Activated T-cell treated with anti-CD3 and anti-CD28 coated beads, Interleukin-2, amount 50 U/mL, for 24 hours (primary cell): ENCODE results near the gene SKOR2.

Source experiments
- DNase-seq: peaks from one replicate; pipeline ENCODE4 v3.0.0-alpha.2; 2020
- H3K27ac Mint-ChIP-seq: 2 replicates; pipeline ENCODE4 v1.8.0; 2020; ENCODE audit warnings: mild to moderate bottlenecking, mixed read lengths
- H3K27me3 Mint-ChIP-seq: 2 replicates; pipeline ENCODE4 v1.8.0; 2020; ENCODE audit warnings: mixed read lengths
- H3K36me3 Mint-ChIP-seq: 2 replicates; pipeline ENCODE4 v1.8.0; 2020; ENCODE audit warnings: low read depth, mixed read lengths
- H3K4me1 Mint-ChIP-seq: 2 replicates; pipeline ENCODE4 v1.8.0; 2020; ENCODE audit warnings: low read depth, mixed read lengths
- H3K4me3 Mint-ChIP-seq: 2 replicates; pipeline ENCODE4 v1.8.0; 2020; ENCODE audit warnings: mild to moderate bottlenecking, moderate library complexity, mixed read lengths
- H3K9me3 Mint-ChIP-seq: 2 replicates; pipeline ENCODE4 v1.8.0; 2020; ENCODE audit warnings: mixed read lengths

Gene SKOR2

GRCh38 chr18:47251289-47252120 is at the start of gene SKOR2:
Gene SKOR2, minus strand, starts transcription at chr18:47251660. Its CDS starts 2,477 bp downstream, at chr18:47249183.
- H3K4me3 Mint-ChIP-seq = no peak within 1 kb of the TSS
- H3K27me3 Mint-ChIP-seq = peaks cover 84% of the 10 kb centered on the region
- H3K4me1 Mint-ChIP-seq = peaks cover 18% of the 10 kb centered on the region
- no peak for DNase-seq
- H3K27ac Mint-ChIP-seq = no peak within 1 kb of the TSS
- H3K9me3 Mint-ChIP-seq = peaks cover 3% of the 10 kb centered on the region
- no peaks in the 10 kb centered on the region for H3K36me3 Mint-ChIP-seq

- Mint-ChIP-seq H3K36me3 (no peaks in the 10 kb centered on the region), H3K9me3 (no peaks in the 10 kb centered on the region), H3K4me3 (no peak overlapping the region), H3K4me1 (no peaks in the 10 kb centered on the region), H3K27me3 (peaks cover 13% of the 10 kb centered on the region), H3K27ac (no peak overlapping the region)
- DNase-seq = no peak
Measured at GRCh38 chr18:47296462-47296861, 45.0 kb upstream of the SKOR2 start.

DNA sequence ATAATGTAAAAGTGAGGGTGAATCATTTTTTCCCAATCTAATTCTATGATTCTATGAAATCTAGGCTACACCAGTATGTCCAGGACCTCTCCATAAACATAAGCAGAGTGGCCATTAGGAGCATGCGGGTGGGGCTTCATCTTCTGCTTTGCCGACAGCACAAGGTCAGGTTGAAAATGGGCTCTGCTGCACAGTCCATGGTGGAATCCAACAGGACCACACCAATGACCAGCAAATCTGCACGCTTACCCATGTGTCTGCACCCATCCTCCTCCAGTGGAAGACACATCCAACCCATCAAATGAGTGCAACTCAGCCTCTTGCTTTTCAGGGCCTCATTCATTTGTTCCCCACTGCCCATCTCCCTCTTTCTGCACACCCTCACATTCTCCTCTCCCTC is 43.3 kb upstream of the SKOR2 start:
- Mint-ChIP-seq H3K9me3 (no peaks in the 10 kb centered on the region), H3K36me3 (no peaks in the 10 kb centered on the region), H3K27ac (no peak overlapping the region), H3K27me3 (peaks cover 25% of the 10 kb centered on the region), H3K4me1 (no peaks in the 10 kb centered on the region), H3K4me3 (no peak overlapping the region)
- no peak for DNase-seq

GRCh38 chr18:47288741-47289140 is 37.3 kb upstream of the SKOR2 start:
- peaks cover 45% of the 10 kb centered on the region for H3K27me3 Mint-ChIP-seq
- DNase-seq = no peak
- H3K27ac Mint-ChIP-seq = no peak overlapping the region
- H3K4me1 Mint-ChIP-seq = peaks cover 9% of the 10 kb centered on the region
- no peaks in the 10 kb centered on the region for H3K36me3 Mint-ChIP-seq
- no peak overlapping the region for H3K4me3 Mint-ChIP-seq
- H3K9me3 Mint-ChIP-seq = no peaks in the 10 kb centered on the region

DNA sequence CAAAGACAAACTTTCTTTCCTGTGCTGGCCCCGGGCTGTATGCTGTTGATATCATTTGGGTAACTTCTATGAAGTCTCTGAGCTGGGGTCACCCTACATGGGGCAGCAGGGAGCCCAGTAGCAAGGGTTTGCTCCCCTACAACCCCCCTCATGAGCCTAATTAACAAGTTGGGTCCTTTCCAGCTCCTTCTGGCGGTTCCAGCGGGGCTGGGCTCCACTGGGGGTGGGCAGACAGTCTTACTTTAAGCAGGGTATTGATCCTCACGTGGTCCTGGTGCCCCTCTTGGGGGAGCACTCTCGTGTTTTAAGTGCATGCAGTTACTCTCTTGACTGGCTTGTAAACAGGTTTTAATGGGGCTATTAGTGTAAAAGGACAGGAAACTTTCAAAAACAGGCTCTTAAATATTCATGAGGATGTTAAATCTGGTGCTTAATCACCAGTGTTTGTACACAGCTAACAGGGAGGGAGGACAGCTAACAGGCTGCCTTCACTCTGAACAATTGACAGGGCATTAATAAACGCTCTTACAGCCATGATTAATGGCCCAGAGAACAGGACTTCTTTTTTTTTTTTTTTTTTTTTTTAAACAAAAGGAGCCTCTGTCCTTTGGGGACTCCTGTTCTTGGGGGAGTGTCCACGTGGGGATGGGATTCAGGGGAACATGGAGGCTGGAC is 36.6 kb upstream of the SKOR2 start:
- peaks cover 46% of the 10 kb centered on the region for H3K27me3 Mint-ChIP-seq
- no peak overlapping the region for H3K27ac Mint-ChIP-seq
- peaks cover 9% of the 10 kb centered on the region for H3K4me1 Mint-ChIP-seq
- no peaks in the 10 kb centered on the region for H3K9me3 Mint-ChIP-seq
- H3K4me3 Mint-ChIP-seq = no peak overlapping the region
- no peak for DNase-seq
- H3K36me3 Mint-ChIP-seq = no peaks in the 10 kb centered on the region

DNA sequence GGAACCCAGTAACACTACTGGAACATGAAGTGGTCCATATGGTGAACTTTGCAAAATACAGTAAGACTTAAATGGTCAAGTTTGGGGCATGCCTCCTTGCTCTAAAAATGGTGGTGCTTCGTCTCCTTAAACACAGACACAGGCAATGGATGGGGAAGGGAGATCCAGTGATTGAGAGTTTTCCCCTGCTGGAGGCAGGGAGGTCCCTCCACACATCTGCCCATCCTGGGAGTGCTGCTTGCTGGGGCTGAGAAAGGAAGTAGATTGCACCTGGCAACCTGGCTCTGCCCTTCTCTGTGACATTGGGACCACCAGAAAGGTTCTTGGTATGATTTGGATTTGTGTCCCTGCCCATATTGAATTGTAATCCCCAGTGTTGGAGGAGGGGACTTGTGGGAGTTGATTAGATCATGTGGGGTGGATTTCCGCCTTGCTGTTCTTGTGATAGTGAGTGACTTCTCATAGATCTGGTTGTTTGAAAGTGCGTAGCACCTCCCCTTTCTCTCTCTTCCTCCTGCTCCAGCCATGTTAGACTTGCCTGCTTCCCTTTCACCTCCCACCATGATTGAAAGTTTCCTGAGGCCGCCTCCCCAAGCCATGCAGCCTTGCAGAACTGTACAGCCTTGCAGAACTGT is 35.4 kb upstream of the SKOR2 start:
- Mint-ChIP-seq H3K36me3 (no peaks in the 10 kb centered on the region), H3K9me3 (no peaks in the 10 kb centered on the region), H3K27me3 (peaks cover 43% of the 10 kb centered on the region), H3K27ac (no peak overlapping the region), H3K4me3 (no peak overlapping the region), H3K4me1 (peaks cover 9% of the 10 kb centered on the region)
- DNase-seq = no peak

DNA sequence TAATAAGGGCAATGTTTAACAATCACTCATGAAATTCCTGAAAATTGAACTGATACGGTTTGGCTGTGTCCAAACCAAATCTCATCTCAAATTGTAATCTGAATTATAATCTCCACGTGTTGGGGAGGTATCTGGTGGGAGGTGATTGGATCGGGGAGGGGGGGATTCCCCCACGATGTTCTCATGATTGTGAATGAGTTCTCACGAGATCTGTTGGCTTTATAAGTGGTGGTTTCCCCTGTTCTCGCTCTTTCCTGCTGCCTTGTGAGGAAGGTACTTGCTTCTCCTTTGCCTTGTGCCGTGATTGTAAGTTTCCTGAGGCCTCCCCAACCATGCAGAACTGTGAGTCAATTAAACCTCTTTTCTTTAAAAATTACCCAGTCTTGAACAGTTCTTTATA is 34.0 kb upstream of the SKOR2 start:
- Mint-ChIP-seq H3K9me3 (no peaks in the 10 kb centered on the region), H3K4me3 (no peak overlapping the region), H3K27me3 (peaks cover 37% of the 10 kb centered on the region), H3K36me3 (no peaks in the 10 kb centered on the region), H3K27ac (no peak overlapping the region), H3K4me1 (peaks cover 9% of the 10 kb centered on the region)
- no peak for DNase-seq

DNA sequence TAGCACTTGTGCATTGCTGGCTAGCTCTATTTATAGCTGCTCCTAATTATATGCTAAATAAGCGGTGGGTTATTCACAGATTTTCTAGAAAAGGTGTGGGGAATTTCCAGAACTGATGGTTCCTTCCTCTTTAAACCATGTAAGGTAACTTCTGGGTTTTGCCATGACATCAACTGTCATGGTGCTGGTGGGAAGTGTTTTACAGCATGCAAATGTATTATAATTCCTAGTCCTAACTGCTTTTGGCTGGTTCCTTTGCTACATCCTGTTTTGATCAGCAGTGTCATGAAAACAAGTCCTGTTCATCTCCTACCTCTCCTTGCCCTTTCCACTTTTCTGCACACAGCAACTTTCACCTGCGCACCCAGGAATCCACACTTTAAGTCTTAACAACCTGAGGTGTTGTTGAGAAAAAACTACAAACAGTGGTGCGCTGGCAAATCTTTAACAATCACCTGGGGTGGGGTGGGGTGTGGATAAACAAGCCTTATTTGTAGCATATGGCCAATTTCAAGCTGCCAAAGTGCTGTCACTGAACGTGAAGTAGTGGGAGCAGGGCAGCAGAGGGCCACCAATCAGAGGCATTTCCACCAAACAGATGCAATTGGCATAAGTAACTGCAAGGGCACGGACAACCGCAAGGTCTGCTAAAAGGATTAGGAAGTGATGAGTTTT is 33.4 kb upstream of the SKOR2 start:
- Mint-ChIP-seq H3K4me1 (peaks cover 9% of the 10 kb centered on the region), H3K27ac (no peak overlapping the region), H3K27me3 (peaks cover 36% of the 10 kb centered on the region), H3K4me3 (no peak overlapping the region), H3K36me3 (no peaks in the 10 kb centered on the region), H3K9me3 (no peaks in the 10 kb centered on the region)
- DNase-seq = no peak

DNA sequence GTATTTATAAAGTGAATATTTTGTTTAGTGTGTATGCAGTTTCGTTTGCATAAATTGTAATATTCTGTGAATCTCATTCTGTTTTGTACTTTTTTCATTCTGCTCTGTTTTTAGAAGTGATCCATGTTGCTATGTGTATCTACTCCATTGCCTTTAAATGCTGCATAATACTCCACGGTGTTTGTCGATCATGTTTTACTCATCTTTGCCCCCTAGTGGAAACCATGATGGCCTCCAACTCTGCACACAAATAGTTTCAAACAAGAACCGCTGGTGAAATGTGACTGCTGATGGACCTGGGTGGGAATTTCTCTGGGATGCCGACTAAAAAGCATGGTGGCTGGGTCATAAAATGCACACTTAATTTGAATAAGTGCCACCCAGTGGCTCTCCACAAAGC is 32.0 kb upstream of the SKOR2 start:
- Mint-ChIP-seq H3K4me3 (no peak overlapping the region), H3K9me3 (no peaks in the 10 kb centered on the region), H3K27me3 (peaks cover 30% of the 10 kb centered on the region), H3K4me1 (peaks cover 9% of the 10 kb centered on the region), H3K27ac (no peak overlapping the region), H3K36me3 (no peaks in the 10 kb centered on the region)
- DNase-seq = no peak

GRCh38 chr18:47280121-47280520 is 28.7 kb upstream of the SKOR2 start:
- Mint-ChIP-seq H3K9me3 (no peaks in the 10 kb centered on the region), H3K27ac (no peak overlapping the region), H3K27me3 (peaks cover 36% of the 10 kb centered on the region), H3K4me1 (peaks cover 5% of the 10 kb centered on the region), H3K36me3 (no peaks in the 10 kb centered on the region), H3K4me3 (no peak overlapping the region)
- DNase-seq = no peak

DNA sequence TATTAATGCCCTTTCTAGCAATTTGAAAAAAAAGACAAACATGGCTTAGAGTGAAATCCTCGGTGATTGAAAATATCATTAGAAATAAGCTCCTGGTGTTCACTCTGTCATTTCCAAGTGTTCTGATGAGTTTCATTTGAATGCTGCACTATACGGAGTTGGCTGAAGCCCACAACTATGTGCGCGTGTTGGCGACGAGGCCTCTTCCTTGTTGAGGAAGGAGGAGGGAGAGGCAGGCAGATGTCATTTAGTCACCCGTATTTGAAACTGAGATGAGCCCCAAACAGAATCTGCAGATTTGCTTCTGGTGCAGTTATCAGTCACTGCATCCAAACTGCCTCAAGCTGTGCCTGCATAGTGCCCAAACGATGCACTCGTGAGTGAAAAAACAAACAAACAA is 23.5 kb upstream of the SKOR2 start:
- Mint-ChIP-seq H3K27ac (no peak overlapping the region), H3K27me3 (peaks cover 49% of the 10 kb centered on the region), H3K4me1 (no peaks in the 10 kb centered on the region), H3K9me3 (no peaks in the 10 kb centered on the region), H3K36me3 (no peaks in the 10 kb centered on the region), H3K4me3 (no peak overlapping the region)
- no peak for DNase-seq

DNA sequence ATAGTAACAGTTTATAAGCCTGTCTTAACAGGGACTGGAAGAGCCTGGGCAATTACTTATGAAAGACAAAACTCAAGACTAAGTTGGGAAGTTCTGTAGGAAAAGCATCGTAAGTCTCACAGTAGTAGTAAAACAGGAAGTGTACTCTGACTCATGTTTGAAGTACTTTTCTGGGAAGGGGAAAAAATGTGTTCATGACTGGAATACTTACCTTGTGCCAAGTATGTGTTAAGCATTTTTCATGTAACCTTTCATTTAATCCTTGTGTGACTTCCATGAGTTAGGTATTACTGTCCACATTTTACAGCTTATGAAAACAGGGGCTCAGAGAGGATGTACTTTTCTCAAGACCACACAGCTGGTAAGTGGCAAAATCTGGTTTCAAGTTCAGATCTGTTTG is 13.7 kb upstream of the SKOR2 start:
- Mint-ChIP-seq H3K27ac (no peak overlapping the region), H3K36me3 (no peaks in the 10 kb centered on the region), H3K4me3 (no peak overlapping the region), H3K9me3 (no peaks in the 10 kb centered on the region), H3K4me1 (peaks cover 11% of the 10 kb centered on the region), H3K27me3 (peaks cover 70% of the 10 kb centered on the region)
- DNase-seq = no peak

GRCh38 chr18:47264308-47264700 is 12.8 kb upstream of the SKOR2 start:
- peaks cover 79% of the 10 kb centered on the region for H3K27me3 Mint-ChIP-seq
- no peak for DNase-seq
- H3K9me3 Mint-ChIP-seq = no peaks in the 10 kb centered on the region
- no peaks in the 10 kb centered on the region for H3K36me3 Mint-ChIP-seq
- peaks cover 11% of the 10 kb centered on the region for H3K4me1 Mint-ChIP-seq
- H3K4me3 Mint-ChIP-seq = no peak overlapping the region
- no peak overlapping the region for H3K27ac Mint-ChIP-seq

DNA sequence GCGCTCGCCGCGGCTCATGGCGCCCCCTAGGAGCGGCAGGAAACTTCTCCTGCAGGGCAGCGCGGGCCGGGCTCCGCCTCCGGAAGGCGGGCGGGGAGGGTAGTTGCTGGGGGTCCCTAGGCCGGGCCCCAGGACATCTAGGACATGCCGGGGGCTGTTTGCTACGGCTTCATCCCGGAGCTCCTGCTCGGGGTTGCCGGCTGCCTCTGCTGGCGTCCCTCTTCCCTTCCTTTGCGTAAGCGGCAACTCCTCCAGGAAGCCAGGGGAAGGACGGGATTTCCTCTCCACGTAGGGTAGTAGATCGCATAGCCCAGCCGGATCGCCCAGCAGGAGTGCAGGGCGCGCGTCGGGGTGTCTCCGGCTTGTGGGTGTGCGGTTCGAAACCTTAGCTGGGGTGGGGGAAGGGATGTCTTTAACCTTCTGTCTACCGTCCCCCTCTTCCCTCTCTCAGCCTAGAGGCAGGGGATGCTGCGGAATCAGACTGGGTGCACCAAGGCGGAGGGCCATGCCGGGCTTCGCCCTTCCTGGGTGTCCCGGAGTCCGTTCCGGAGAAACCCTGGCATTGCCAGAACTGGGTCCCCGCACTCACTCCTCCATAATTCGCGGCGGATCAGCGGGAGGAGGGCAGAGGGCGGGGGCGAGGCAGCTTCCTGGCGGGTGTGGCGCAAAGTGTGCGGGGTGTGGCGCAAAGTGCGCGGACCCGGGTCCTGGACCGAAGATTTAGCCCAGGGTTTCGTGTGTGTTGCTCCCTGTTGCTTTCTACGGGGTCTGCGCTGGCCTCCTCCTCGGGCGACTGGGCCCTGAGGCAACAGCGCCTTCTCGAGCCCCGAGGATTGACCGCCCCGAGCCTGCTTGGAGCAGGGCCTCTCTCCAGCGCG is 12.2 kb upstream of the SKOR2 start:
- Mint-ChIP-seq H3K36me3 (no peaks in the 10 kb centered on the region), H3K4me1 (peaks cover 11% of the 10 kb centered on the region), H3K4me3 (peak overlapping the region; percentile 15), H3K9me3 (no peaks in the 10 kb centered on the region), H3K27me3 (peaks cover 86% of the 10 kb centered on the region), H3K27ac (no peak overlapping the region)
- no peak for DNase-seq
